HepG2 (cell line): ENCODE data around the gene ZNF174. TPM values are rescaled to one million over a fixed set of nuclear protein-coding genes. Genes with fewer than 3 reads are reported as not detected.

Source experiments
- BORCS8-MEF2B ChIP-seq: sonication (generic); formaldehyde crosslinking; IDR thresholded peaks from 2 replicates; pipeline ENCODE4 v1.8.0; 2022; ENCODE audit warnings: mild to moderate bottlenecking, missing genetic modification reagents
- GFI1 ChIP-seq: sonication (generic); formaldehyde crosslinking; IDR thresholded peaks from 2 replicates; pipeline ENCODE4 v1.5.0; 2020; ENCODE audit warnings: missing genetic modification reagents, mild to moderate bottlenecking, borderline replicate concordance
- KDM5A ChIP-seq: fragments of 200-600 bp; sonication (generic); IDR thresholded peaks from 2 replicates; pipeline ENCODE4 v1.7.0; 2018; ENCODE audit warnings: antibody characterized with exemption, mild to moderate bottlenecking, low read length, borderline replicate concordance
- KLF15 ChIP-seq: sonication (generic); formaldehyde crosslinking; IDR thresholded peaks from 2 replicates; pipeline ENCODE4 v1.8.1; 2023; ENCODE audit warnings: borderline replicate concordance, mild to moderate bottlenecking, inconsistent platforms, missing genetic modification reagents, mixed read lengths
- MAZ ChIP-seq, 2 experiments: sonication (generic) in 1 of 2; formaldehyde crosslinking in 1 of 2; IDR thresholded peaks; 2 replicates each; pipeline versions ENCODE4 v1.5.0 to v1.6.1; 2012 to 2020; ENCODE audit warnings: low read depth in 2 of 2, mild to moderate bottlenecking in 2 of 2, borderline replicate concordance in 1 of 2, improper control_type of control experiment in 1 of 2, low read length in 1 of 2, missing genetic modification reagents in 1 of 2, moderate library complexity in 1 of 2
- MLLT10 ChIP-seq: sonication (generic); formaldehyde crosslinking; IDR thresholded peaks from 2 replicates; pipeline ENCODE4 v1.4.0; 2020; ENCODE audit warnings: missing genetic modification reagents
- MXD1 ChIP-seq: sonication (generic); formaldehyde crosslinking; IDR thresholded peaks from 2 replicates; pipeline ENCODE4 v1.4.0; 2020; ENCODE audit warnings: mild to moderate bottlenecking, missing genetic modification reagents
- RARA ChIP-seq: IDR thresholded peaks from 2 replicates; pipeline ENCODE4 v1.6.1; 2016; ENCODE audit warnings: missing genetic modification reagents, missing compliant biosample characterization
- SCMH1 ChIP-seq: sonication (generic); formaldehyde crosslinking; IDR thresholded peaks from 2 replicates; pipeline ENCODE4 v1.9.0; 2021; ENCODE audit warnings: missing genetic modification reagents, mild to moderate bottlenecking, borderline replicate concordance
- ZBTB21 ChIP-seq: sonication (generic); formaldehyde crosslinking; IDR thresholded peaks from 2 replicates; pipeline ENCODE4 v1.4.0; 2020; ENCODE audit warnings: missing genetic modification reagents
- ZBTB34 ChIP-seq: sonication (generic); formaldehyde crosslinking; IDR thresholded peaks from 2 replicates; pipeline ENCODE4 v1.8.0; 2022; ENCODE audit warnings: mild to moderate bottlenecking, missing genetic modification reagents
- ZBTB40 ChIP-seq, 2 experiments: fragments of 450-650 bp in 1 of 2; sonication (generic) in 1 of 2; formaldehyde crosslinking in 1 of 2; IDR thresholded peaks; 2 replicates each; pipeline versions ENCODE4 v1.6.1 to v1.8.0; 2016 to 2022; ENCODE audit warnings: antibody characterized with exemption in 1 of 2, mild to moderate bottlenecking in 1 of 2, missing genetic modification reagents in 1 of 2
- ZNF253 ChIP-seq: sonication (generic); formaldehyde crosslinking; IDR thresholded peaks from 2 replicates; pipeline ENCODE4 v1.8.0; 2022; ENCODE audit warnings: mild to moderate bottlenecking, missing genetic modification reagents, borderline replicate concordance
- ZNF451 ChIP-seq: sonication (generic); formaldehyde crosslinking; IDR thresholded peaks from 2 replicates; pipeline ENCODE4 v1.5.0; 2020; ENCODE audit warnings: mild to moderate bottlenecking, missing genetic modification reagents
- ZNF546 ChIP-seq: sonication (generic); formaldehyde crosslinking; conservative IDR thresholded peaks from 2 replicates; pipeline ENCODE4 v1.8.1; 2023; ENCODE audit warnings: mild to moderate bottlenecking, missing genetic modification reagents
- ZNF558 ChIP-seq: sonication (generic); formaldehyde crosslinking; IDR thresholded peaks from 2 replicates; pipeline ENCODE4 v1.9.0; 2022; ENCODE audit warnings: mild to moderate bottlenecking, missing genetic modification reagents, borderline replicate concordance
- polyA plus RNA-seq, 8 experiments: library from polyadenylated mRNA; depleted of rRNA in 3 of 8; stranded (reverse) in 7 of 8; unstranded in 1 of 8; fragments of >200 nt; fragmentation: Illumina TruSeq in 4 of 8; extraction: Trizol in 4 of 8; gene quantifications; 2 replicates each; pipeline versions ENCODE4 v1.2.1 to v1.2.3, GENCODE V29; 2011 to 2016; ENCODE audit warnings: low read depth in 4 of 8, missing spikeins in 1 of 8, mixed read lengths in 1 of 8; ENCODE audit not compliant: insufficient read depth in 1 of 8
- total RNA-seq, 5 experiments: library from RNA; depleted of rRNA; stranded (reverse); fragments of >200 nt; fragmentation: Illumina TruSeq; extraction: Trizol; gene quantifications; 2 replicates each; pipeline ENCODE4 v1.2.3, GENCODE V29; 2016; ENCODE audit warnings: low read depth in 1 of 5

ZNF174 gene
- total and polyA plus RNA-seq, 2 of the 13 experiments (the other 11 are each of a cell fraction or from before 2014, with no cell fraction given): 8.3 to 10.6 TPM

- TF ChIP-seq BORCS8-MEF2B (CRISPR knock-in tag) (peak; percentile 66; the same call in 1 of the 2 replicates), ZNF558 (CRISPR knock-in tag) (peak; percentile 87; the same call in 1 of the 2 replicates), MXD1 (peak; percentile 27; the same call in 1 of the 2 replicates), MLLT10 (CRISPR knock-in tag) (no peak), ZBTB21 (CRISPR knock-in tag) (no peak), MAZ (IDR thresholded peaks at IDR 0.05; ENCODE audit: borderline replicate concordance, low read depth, low read length) (no peak), MAZ (CRISPR knock-in tag; IDR thresholded peaks at IDR 0.05; ENCODE audit: low read depth) (peak; percentile 93), KDM5A (peak; percentile 49; the same call in 1 of the 2 replicates), GFI1 (CRISPR knock-in tag) (peak; percentile 63; the same call in 1 of the 2 replicates), SCMH1 (no peak), ZNF546 (CRISPR knock-in tag) (no peak; the same call in 1 of the 2 replicates), ZBTB34 (CRISPR knock-in tag) (peak; percentile 81), KLF15 (CRISPR knock-in tag) (peak; percentile 33; the same call in 1 of the 2 replicates), RARA (CRISPR knock-in tag) (peak; percentile 65), ZNF451 (CRISPR knock-in tag) (peak; percentile 89), ZNF253 (CRISPR knock-in tag) (no peak), ZBTB40 (IDR thresholded peaks at IDR 0.05) (no peak), ZBTB40 (CRISPR knock-in tag; IDR thresholded peaks at IDR 0.05) (peak; percentile 48)
These were observed at the start of gene ZNF174, which contains the start of gene ZSCAN32 (continued) for GRCh38 chr16:3400779-3401688.
